Spleen (tissue), 7 donors: ENCODE measurements around the gene RC3H1.

Experiments
- CTCF ChIP-seq, 11 experiments: fragments of 200-600 bp in 7 of 11; fragments of 450-650 bp in 4 of 11; sonication (generic) in 4 of 11; IDR thresholded peaks in 8 of 11; conservative IDR thresholded peaks in 3 of 11; 1 replicate in 7 of 11; 2 replicates in 4 of 11; pipeline versions ENCODE4 v1.4.0 to v1.8.0; 2016 to 2021; ENCODE audit warnings: antibody characterized with exemption in 11 of 11, inconsistent platforms in 4 of 11, mild to moderate bottlenecking in 1 of 11
- POLR2AphosphoS5 ChIP-seq, 3 donors: sonication (generic); formaldehyde crosslinking; IDR thresholded peaks; one replicate each; pipeline ENCODE4 v1.5.1; 2017; ENCODE audit warnings: antibody characterized with exemption in 3 of 3
- donor health status: DM: no; HTN: no; CAD: no; lungs with moderate emphysema.
- donor health status: DM: no; HTN: no; CAD: no.
- donor health status: DM: no; HTN: no; CAD: no.

- TF ChIP-seq CTCF (IDR thresholded peaks at IDR 0.05 in 8 of 11, conservative IDR thresholded peaks at IDR 0.05 in 3 of 11) (no peak), POLR2AphosphoS5 (IDR thresholded peaks at IDR 0.05) (no peak)
These were observed 22.5 kb upstream of the RC3H1 start for GRCh38 chr1:174044418-174045222.
